Stimulated activated naive CD8-positive, alpha-beta T cell treated with anti-CD3 and anti-CD28 coated beads, Interleukin-15, Interleukin-2, amounts not matched to agents 100 ng/mL and 50 ng/mL, for 24 hours (primary cell): ENCODE results near the gene PTPN21.

Source experiments
- H3K27ac Mint-ChIP-seq: one replicate; pipeline ENCODE4 v1.8.0; 2021; ENCODE audit warnings: mild to moderate bottlenecking, mixed read lengths
- H3K27me3 Mint-ChIP-seq: one replicate; pipeline ENCODE4 v1.8.0; 2021; ENCODE audit warnings: mixed read lengths
- H3K36me3 Mint-ChIP-seq: one replicate; pipeline ENCODE4 v1.8.0; 2021; ENCODE audit warnings: low read depth, mixed read lengths
- H3K4me1 Mint-ChIP-seq: one replicate; pipeline ENCODE4 v1.8.0; 2021; ENCODE audit warnings: low read depth, mixed read lengths
- H3K4me3 Mint-ChIP-seq: one replicate; pipeline ENCODE4 v1.8.0; 2021; ENCODE audit warnings: mild to moderate bottlenecking, mixed read lengths
- H3K9me3 Mint-ChIP-seq: one replicate; pipeline ENCODE4 v1.8.0; 2021; ENCODE audit warnings: mixed read lengths

The PTPN21 gene

GRCh38 chr14:88478931-88479330 lies 75.9 kb downstream of the PTPN21 start:
- Mint-ChIP-seq H3K36me3 (no peaks in the 10 kb centered on the region), H3K4me3 (no peak overlapping the region), H3K27me3 (peaks cover 4% of the 10 kb centered on the region), H3K9me3 (no peaks in the 10 kb centered on the region), H3K4me1 (no peaks in the 10 kb centered on the region), H3K27ac (no peak overlapping the region)

- H3K27ac Mint-ChIP-seq = no peak overlapping the region
Measured at GRCh38 chr14:88477513-88478250, 77.1 kb downstream of the PTPN21 start.

GRCh38 chr14:88476825-88477224 lies 78.0 kb downstream of the PTPN21 start:
- H3K4me3 Mint-ChIP-seq = no peak overlapping the region
- H3K4me1 Mint-ChIP-seq = no peaks in the 10 kb centered on the region
- H3K27me3 Mint-ChIP-seq = no peaks in the 10 kb centered on the region
- H3K9me3 Mint-ChIP-seq = no peaks in the 10 kb centered on the region
- H3K36me3 Mint-ChIP-seq = no peaks in the 10 kb centered on the region
- no peak overlapping the region for H3K27ac Mint-ChIP-seq

More at GRCh38 chr14:88477513-88478250, 77.1 kb downstream of the PTPN21 start:
- no peaks in the 10 kb centered on the region for H3K4me1 Mint-ChIP-seq
- no peaks in the 10 kb centered on the region for H3K9me3 Mint-ChIP-seq
- H3K36me3 Mint-ChIP-seq = no peaks in the 10 kb centered on the region
- H3K4me3 Mint-ChIP-seq = no peak overlapping the region
- peaks cover 4% of the 10 kb centered on the region for H3K27me3 Mint-ChIP-seq

- H3K4me1 Mint-ChIP-seq = no peaks in the 10 kb centered on the region
- H3K9me3 Mint-ChIP-seq = no peaks in the 10 kb centered on the region
- H3K36me3 Mint-ChIP-seq = no peaks in the 10 kb centered on the region
- H3K27me3 Mint-ChIP-seq = no peaks in the 10 kb centered on the region
- H3K4me3 Mint-ChIP-seq = no peak overlapping the region
- H3K27ac Mint-ChIP-seq = no peak overlapping the region
Measured at GRCh38 chr14:88476214-88476774, 78.5 kb downstream of the PTPN21 start.

- H3K4me1 Mint-ChIP-seq = no peaks in the 10 kb centered on the region
- H3K27ac Mint-ChIP-seq = no peak overlapping the region
- no peaks in the 10 kb centered on the region for H3K9me3 Mint-ChIP-seq
- no peak overlapping the region for H3K4me3 Mint-ChIP-seq
- no peaks in the 10 kb centered on the region for H3K36me3 Mint-ChIP-seq
- H3K27me3 Mint-ChIP-seq = no peaks in the 10 kb centered on the region
Measured at GRCh38 chr14:88473791-88474190, 81.0 kb downstream of the PTPN21 start.

GRCh38 chr14:88470542-88471440 lies 84.0 kb downstream of the PTPN21 start:
- Mint-ChIP-seq H3K27me3 (no peaks in the 10 kb centered on the region), H3K4me3 (no peak overlapping the region), H3K9me3 (no peaks in the 10 kb centered on the region), H3K27ac (no peak overlapping the region), H3K4me1 (no peaks in the 10 kb centered on the region), H3K36me3 (no peaks in the 10 kb centered on the region)

- H3K27me3 Mint-ChIP-seq = no peaks in the 10 kb centered on the region
- H3K9me3 Mint-ChIP-seq = no peaks in the 10 kb centered on the region
- H3K4me3 Mint-ChIP-seq = no peak overlapping the region
- H3K36me3 Mint-ChIP-seq = no peaks in the 10 kb centered on the region
- H3K27ac Mint-ChIP-seq = no peak overlapping the region
- no peaks in the 10 kb centered on the region for H3K4me1 Mint-ChIP-seq
Measured at GRCh38 chr14:88468406-88468805, 86.4 kb downstream of the PTPN21 start.

GRCh38 chr14:88463318-88463717 lies 91.5 kb downstream of the PTPN21 start:
- H3K36me3 Mint-ChIP-seq = peaks cover 5% of the 10 kb centered on the region
- no peaks in the 10 kb centered on the region for H3K27me3 Mint-ChIP-seq
- H3K27ac Mint-ChIP-seq = no peak overlapping the region
- H3K4me1 Mint-ChIP-seq = no peaks in the 10 kb centered on the region
- no peak overlapping the region for H3K4me3 Mint-ChIP-seq
- H3K9me3 Mint-ChIP-seq = no peaks in the 10 kb centered on the region

GRCh38 chr14:88454886-88455285 lies 99.9 kb downstream of the PTPN21 start:
- Mint-ChIP-seq H3K4me3 (no peak overlapping the region), H3K36me3 (peaks cover 27% of the 10 kb centered on the region), H3K9me3 (peaks cover 6% of the 10 kb centered on the region), H3K27ac (no peak overlapping the region), H3K4me1 (no peaks in the 10 kb centered on the region), H3K27me3 (no peaks in the 10 kb centered on the region)

- Mint-ChIP-seq H3K4me3 (no peak overlapping the region), H3K27ac (no peak overlapping the region), H3K27me3 (no peaks in the 10 kb centered on the region), H3K4me1 (no peaks in the 10 kb centered on the region), H3K36me3 (peaks cover 35% of the 10 kb centered on the region), H3K9me3 (peaks cover 11% of the 10 kb centered on the region)
Measured at GRCh38 chr14:88452231-88452630, 102.6 kb downstream of the PTPN21 start.

GRCh38 chr14:88439088-88439487 lies 115.7 kb downstream of the PTPN21 start:
- no peaks in the 10 kb centered on the region for H3K4me1 Mint-ChIP-seq
- peaks cover 4% of the 10 kb centered on the region for H3K36me3 Mint-ChIP-seq
- H3K27ac Mint-ChIP-seq = no peak overlapping the region
- H3K27me3 Mint-ChIP-seq = no peaks in the 10 kb centered on the region
- H3K4me3 Mint-ChIP-seq = no peak overlapping the region
- no peaks in the 10 kb centered on the region for H3K9me3 Mint-ChIP-seq

GRCh38 chr14:88437658-88438057 lies 117.1 kb downstream of the PTPN21 start:
- H3K27ac Mint-ChIP-seq = no peak overlapping the region
- H3K4me3 Mint-ChIP-seq = no peak overlapping the region
- no peaks in the 10 kb centered on the region for H3K4me1 Mint-ChIP-seq
- H3K9me3 Mint-ChIP-seq = no peaks in the 10 kb centered on the region
- no peaks in the 10 kb centered on the region for H3K27me3 Mint-ChIP-seq
- H3K36me3 Mint-ChIP-seq = no peaks in the 10 kb centered on the region

GRCh38 chr14:88430976-88431375 lies 123.8 kb downstream of the PTPN21 start:
- Mint-ChIP-seq H3K4me3 (no peak overlapping the region), H3K4me1 (no peaks in the 10 kb centered on the region), H3K9me3 (no peaks in the 10 kb centered on the region), H3K36me3 (no peaks in the 10 kb centered on the region), H3K27me3 (no peaks in the 10 kb centered on the region), H3K27ac (no peak overlapping the region)

- Mint-ChIP-seq H3K9me3 (no peaks in the 10 kb centered on the region), H3K36me3 (no peaks in the 10 kb centered on the region), H3K27ac (no peak overlapping the region), H3K27me3 (no peaks in the 10 kb centered on the region), H3K4me1 (peaks cover 5% of the 10 kb centered on the region), H3K4me3 (no peak overlapping the region)
Measured at GRCh38 chr14:88426271-88426670, 128.5 kb downstream of the PTPN21 start.

GRCh38 chr14:88424573-88424972 lies 130.2 kb downstream of the PTPN21 start:
- no peaks in the 10 kb centered on the region for H3K27me3 Mint-ChIP-seq
- peaks cover 5% of the 10 kb centered on the region for H3K4me1 Mint-ChIP-seq

More at GRCh38 chr14:88424573-88424972, 130.2 kb downstream of the PTPN21 start:
- no peak overlapping the region for H3K4me3 Mint-ChIP-seq
- no peak overlapping the region for H3K27ac Mint-ChIP-seq
- H3K9me3 Mint-ChIP-seq = no peaks in the 10 kb centered on the region
- peaks cover 4% of the 10 kb centered on the region for H3K36me3 Mint-ChIP-seq
